HG03354 (cell line): Measurements from ENCODE around the gene PTPN22.
A peak's percentile ranks its signal among the peaks of the same experiment; 100 is the strongest.

ENCODE experiments used
- ATAC-seq: cut with Tn5 transposase; IDR thresholded peaks from one replicate; pipeline ENCODE4 v1.9.1; 2021; ENCODE audit warnings: mild to moderate bottlenecking; ENCODE audit not compliant: unreplicated experiment, poor library complexity, severe bottlenecking

The PTPN22 gene

DNA sequence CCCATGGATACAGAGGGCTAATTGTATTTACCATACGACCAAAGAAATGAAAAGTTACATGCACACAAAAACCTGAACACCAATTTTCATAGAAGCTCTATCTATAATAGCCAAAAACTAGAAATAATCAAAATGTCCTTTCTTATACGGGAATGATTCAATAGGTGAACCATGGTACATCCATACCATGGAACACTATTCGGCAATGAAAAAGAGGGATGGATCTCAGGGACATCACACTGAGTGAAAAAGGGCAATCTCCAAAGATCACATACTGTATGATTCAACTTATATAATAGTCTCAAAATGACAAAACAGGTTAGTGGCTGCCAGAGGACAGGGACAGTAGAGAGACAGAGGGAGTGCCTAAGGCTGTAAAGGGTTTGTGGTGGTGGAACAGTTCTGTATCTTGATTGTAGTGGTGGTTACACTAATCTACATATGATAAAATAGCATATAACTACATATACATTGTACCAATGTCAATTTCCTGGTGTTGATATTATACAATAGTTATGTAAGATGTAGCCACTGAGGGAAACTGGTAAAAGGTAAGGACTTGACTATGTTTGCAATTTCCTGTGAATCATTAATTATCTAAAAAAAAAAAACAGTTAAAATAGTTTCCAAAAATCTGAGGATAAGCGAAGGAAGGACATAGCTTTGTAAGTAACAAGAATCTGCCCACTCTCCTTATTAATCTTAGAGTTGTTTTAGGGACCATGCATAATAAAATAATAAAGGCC, 62.9 kb downstream of the PTPN22 start:
- no peak for ATAC-seq

DNA sequence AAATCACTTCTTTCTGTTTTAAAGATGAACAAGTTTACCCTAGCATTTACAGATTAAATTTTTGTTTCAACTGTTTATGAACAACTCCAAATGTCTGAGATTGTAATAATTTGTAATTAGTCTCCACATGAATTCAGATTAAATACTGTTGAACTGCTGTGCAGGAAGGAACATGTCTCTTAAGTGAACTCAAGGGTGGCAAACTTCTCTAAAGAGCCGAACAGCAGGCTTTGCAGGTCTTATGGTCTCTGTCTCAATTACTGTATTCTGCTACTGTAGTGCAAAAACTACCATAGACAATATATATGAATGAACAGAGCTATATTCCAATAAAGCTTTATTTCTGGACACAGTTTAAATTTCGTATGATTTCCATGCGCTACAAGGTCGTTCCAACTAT, 65.9 kb downstream of the PTPN22 start:
- ATAC-seq: no peak

DNA sequence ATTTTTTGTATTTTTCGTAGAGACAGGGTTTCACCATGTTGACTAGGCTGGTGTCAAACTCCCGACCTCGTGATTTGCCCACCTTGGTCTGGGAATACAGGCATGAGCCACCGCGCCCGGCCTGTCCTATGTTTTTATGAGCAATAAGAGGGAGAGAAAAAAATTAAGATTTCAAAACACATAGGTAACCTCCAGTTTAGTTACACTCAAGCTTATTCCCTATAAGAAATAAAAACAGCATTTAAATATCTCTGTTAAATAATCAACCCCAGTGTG, 66.3 kb downstream of the PTPN22 start:
- no peak for ATAC-seq

GRCh38 chr1:113804421-113805255, 66.9 kb downstream of the PTPN22 start:
- no peak for ATAC-seq

DNA sequence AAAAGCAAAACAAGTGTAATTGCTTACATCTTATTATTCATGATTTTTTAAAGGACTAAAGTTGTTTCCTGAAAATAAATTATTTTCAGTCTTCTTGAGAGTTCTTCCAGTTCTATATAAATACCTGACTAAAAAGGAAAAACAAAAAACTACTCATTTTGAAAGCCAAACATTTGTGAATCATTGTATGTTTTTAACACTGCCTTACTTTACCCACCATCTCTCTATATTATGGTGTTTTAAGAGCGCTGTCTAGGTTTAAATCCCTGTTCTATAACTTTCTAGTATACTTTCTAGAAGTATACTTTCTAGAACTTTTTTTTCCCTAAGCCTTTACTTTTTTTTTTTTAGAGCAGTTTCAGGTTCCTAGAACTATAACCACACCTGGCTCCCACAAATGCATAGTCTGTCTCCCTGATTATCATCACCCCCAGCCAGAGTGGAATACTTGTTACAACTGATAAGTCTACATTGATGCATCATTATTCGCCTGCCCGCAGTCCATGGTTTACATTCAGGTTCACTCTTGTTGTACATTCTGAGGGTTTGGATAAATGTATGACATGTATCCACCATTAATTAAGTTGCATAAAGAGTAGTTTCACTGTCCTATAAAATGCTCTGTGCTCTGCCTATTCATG, 69.0 kb downstream of the PTPN22 start:
- ATAC-seq: no peak

DNA sequence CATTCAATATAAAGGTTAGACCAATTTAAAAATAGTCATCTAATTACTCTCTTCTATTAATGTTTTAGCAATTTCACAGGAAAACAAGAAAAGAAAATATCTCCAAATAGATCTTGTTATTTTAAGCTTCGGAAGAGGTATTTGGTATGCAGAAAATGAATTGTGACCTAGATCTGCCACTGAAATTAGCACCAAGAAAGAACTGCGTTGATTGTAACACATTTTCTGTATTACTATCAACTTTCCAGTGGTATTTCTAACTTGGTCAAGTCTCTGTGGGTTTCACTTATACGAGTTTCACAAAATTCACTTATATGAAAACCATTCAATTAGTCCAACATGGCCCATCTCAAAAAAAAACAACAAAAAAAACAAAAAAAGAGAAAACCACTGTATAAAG, 71.0 kb downstream of the PTPN22 start:
- ATAC-seq: no peak

- no peak for ATAC-seq
Observed at GRCh38 chr1:113797472-113797871, 74.0 kb downstream of the PTPN22 start.

GRCh38 chr1:113793878-113794834, 77.4 kb downstream of the PTPN22 start:
- peak; percentile 81 for ATAC-seq

DNA sequence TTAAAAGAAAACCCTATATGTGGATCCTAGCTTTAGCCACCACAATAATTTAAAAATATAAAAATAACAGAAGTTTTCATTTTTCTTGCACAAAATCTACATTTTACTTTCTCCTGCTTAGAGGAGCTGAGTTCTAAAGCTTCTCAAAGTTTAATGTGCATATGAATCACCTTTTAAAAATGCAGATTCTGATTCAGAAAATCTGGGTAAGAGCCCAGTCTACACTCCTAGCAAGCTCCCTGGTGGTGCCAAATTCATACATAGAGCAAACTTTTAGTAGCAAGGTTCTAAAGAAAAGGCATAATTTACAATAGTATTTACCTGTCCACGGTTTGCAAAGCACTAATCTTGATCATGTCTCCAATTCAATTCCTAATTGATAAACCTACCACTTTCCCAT, 78.5 kb downstream of the PTPN22 start:
- ATAC-seq: no peak

DNA sequence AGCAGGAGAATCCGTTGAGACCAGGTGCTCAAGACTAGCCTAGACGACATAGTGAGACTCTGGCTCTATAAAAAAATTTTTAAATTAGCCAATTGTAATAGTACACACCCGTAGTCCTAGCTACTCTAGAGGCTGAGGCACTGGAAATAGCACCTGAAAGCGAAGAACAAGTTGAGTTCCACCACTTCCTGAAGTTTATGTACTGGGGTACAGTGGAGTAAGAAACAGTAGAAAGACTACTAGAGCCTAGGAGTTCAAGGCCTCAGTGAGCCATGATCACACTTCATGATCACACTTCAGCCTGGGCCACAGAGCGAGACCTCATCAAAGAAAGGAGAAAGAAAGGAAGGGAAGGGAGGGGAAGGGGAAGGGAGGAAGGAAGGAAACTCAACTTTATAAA, 79.0 kb downstream of the PTPN22 start:
- ATAC-seq: peak; percentile 58

- ATAC-seq: no peak
Observed at GRCh38 chr1:113788802-113789201, 82.7 kb downstream of the PTPN22 start.

DNA sequence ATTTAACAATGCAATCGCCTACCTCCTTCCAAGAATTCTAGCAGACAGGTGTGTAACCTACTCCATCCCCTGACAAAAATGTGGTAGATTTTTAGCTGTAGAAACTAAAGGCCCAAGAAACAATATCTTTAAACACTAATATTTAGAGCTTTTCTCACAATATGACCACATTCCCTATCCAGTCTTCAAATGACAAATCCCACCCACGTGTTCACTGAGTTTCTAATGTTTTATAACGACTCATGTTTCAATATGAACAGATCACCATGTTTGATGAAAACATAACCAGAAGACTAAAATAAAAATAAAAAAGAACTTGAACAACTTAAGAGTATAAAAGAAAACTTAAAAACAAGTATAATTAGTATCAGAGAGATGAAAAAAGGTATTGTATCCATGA, 83.8 kb downstream of the PTPN22 start:
- no peak for ATAC-seq

DNA sequence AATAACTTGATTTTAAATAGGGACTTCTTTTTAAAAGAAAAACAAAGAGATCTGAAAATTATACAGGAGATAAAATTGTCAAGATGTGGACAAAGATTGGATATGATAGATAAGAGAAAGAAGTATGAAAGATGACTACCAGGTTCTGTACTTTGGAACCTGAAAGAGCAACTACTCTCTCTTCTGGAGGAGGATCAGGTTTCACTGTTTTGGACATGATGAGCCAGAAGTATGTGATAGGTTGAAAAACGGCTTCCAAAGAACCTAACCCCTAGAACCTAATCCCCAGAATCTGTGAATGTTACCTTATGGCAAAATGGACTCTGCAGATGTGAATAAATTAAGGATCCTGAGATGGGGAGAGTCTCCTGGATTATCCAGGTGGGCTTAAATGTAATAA, 85.4 kb downstream of the PTPN22 start:
- no peak for ATAC-seq

DNA sequence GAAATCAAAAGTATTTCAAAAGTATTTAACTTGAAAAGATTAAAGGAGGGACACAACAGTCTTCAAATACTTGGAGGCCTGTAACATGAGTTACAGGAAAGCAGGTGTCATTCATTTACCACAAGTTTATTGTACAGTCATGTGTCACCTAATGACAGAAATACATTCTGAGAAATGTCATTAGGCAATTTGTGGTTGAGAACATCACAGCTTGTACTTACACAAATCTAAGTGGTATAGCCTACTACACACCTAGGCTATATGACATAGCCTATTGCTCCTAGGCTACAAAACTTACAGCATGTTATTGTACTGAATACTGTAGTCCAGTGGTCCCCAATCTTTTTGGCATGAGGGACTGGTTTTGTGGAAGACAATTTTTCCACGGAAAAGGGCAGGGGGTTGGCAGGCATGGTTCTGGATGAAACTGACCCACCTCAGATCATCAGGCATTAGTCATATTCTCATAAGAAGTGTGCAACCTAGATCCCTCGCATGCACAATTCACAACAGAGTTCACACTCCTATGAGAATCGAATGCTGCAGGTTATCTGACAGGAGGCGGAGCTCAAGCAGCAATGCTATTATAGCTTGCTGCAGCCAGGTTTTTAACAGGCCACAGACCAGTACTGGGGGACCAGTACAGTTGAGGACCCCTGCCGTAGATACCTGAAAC, 87.3 kb downstream of the PTPN22 start:
- ATAC-seq: peak; percentile 78

DNA sequence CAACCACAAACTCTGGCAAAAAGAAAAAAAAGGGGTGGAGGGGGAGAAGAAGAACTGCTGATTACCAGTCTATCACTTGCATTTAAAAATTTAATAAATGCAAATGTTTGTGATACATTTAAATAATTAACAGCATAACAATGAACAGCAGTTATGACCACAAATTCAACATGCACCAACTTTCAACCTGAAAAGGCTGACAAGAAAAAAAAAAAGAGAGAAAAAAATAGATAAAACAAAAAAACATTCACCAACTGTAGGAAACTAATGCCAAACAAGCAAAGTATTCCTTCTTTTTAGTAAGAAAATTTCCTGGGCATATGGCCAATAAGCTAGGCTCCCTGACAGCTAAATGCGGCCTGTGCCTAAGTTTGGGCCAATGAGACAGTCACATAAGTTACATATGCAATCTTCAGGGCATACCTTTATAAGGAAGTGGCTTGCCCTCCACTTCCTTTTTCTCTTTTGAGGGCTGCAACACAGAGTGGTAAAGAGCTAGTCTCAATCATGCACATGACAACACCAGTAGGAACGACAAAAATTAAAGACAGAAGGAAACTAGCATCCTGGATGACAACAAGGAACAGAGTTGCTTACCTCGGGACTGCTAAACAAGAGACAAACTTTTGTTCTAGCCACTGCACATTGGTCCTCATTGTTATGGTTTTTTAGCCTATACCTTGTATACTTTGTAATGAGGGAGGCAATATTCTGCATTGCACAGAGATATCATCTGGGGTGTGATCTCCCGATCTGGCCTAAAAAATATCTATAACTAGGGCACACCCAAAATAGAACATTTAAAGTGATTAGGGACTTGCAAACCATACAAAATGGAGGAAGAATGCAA, 88.0 kb downstream of the PTPN22 start:
- peak; percentile 83 for ATAC-seq

DNA sequence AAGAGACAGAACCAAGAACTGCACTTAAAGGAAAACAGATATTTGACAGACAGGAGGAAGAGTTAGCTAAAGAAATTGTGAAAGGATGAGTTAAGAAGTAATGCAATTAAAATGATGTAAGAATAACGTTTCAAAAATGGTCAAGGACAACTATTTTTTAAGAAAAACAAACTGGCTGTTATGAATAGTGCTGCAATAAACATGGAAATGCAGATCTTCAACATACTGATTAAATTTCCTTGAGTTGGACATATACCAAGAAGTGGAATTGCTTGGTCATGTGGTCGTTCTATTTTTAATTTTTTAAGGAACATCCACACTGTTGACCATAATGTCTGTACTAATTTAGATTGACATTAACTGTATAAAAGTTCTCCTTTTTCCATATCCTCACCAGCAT, 89.1 kb downstream of the PTPN22 start:
- ATAC-seq: no peak

DNA sequence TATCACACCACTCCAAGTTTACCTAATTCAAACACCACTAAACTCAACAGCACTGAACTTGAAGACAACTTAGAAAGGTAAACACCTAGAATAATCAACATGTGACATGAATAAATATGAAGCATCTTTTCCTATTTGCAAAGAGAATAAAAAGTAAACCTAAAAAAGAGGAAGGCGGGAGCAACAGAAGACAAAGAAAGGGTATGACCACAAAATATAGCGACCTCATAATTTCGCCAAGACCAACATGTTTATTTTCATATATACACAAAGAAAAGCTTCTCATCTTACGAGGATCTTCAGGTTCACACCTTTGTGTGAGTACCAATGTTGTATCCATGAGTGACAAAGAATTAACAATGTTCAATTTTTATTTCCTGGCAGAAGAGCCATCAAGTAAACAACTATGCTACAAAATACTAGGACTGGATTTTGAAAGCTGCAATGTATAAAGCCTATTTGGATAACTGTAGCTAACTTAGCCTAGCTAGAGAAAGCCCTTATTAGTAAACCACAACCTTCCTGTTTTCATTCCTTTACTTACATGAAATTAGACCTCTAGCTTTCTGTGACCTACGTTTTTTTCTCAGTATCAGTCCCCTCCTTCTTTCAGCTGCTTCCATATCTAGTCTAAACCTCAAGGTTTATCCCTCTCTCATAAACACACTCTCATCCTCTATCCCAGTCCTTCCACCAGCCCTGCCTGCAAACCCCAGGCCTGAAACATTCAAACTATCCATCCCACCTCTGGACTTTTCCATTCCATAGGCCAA, 91.0 kb downstream of the PTPN22 start:
- ATAC-seq: peak; percentile 30

GRCh38 chr1:113779542-113779941, 92.0 kb downstream of the PTPN22 start:
- no peak for ATAC-seq
